GM19452 (cell line): Measurements from ENCODE around the gene CFAP58.

Source experiments
- ATAC-seq: cut with Tn5 transposase; IDR thresholded peaks from one replicate; pipeline ENCODE4 v1.9.1; 2021; ENCODE audit not compliant: unreplicated experiment

The CFAP58 gene

DNA sequence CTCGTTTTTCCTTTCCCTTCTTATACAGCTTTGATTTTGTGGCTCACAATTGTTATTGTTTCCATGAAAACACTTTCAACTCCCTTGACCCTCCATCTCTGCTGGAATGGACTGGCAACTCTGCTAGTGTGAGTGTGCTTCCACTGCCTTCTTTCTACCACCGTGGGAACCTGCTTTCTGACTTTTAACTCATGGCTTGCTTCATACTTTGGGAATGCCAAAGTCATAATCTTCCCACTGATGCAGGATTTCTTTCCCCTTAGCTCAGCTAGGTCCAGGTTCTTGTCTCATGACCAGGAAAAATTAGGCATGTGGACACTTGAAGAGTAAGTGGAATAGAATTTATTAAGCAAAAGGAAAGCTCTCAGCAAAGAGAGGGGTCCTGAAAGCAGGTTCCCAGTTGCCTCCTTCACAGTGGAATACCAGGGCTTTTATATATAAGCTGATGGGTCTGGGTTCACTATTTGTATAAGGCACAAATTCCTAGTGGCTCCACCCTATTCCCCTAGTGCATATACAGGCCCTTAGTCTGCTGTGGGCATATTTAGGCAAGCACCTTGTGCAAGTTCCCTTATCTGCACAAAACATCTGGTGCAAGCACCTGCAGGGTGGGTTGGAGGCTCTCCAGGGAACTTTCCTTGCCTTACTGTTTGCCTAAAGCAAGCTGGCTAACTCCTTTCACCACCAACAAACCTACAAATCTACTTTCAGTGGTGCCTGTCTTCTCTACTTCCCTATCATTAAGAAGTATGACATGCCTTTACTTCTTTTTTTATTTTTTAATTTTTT, 119.5 kb downstream of the CFAP58 start:
- no peak for ATAC-seq

DNA sequence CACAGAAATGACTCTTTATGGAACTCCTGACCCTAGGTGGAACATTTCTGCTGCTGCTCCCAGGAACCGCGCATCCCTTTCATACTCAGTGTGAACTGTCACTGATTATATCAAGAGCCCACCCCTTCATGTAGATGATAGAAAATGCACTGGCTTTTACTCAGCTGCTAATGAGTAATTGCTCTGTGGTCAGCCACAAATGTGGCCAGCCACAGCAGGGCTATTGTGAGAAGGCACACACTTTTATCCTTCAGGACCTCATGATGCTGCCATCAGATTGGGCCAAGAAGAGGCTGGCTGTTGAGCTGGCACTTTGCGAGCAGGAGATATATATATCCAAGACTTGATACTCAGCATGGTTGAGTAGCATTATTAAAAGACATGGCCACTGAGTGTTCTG, 124.7 kb downstream of the CFAP58 start:
- ATAC-seq, result no peak

DNA sequence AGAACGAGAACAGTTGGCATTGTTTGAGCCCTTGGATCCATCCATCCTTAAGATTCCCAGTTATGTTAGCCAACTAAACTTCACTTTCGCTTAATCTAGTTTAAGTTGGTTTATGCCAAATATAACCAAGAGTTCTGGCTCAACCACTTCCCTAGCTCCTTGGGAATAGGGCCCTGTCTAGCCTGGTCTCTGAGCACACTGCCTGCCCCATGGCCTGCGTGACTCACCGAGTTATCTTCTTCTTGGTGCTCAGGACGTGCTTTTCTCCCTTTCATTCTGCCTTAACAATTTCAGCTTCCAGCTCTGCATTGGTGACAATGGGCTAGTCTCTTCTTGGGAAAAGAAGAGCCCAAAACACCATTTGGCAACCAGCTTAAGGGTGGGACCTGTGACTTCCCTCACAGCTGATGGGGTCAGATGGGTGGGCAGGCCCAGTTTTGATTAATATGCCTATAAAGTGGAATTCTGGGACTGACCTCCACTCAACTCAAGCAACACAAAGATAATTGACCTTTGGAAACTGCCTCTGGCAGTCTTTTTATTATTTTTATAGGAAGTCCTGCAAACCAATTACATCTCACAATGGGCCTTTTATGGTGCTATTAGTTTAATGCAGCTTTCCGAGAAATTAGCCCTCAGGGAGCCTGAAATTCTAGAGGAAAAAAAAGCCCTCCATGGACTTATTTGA, 126.4 kb downstream of the CFAP58 start:
- no peak for ATAC-seq

DNA sequence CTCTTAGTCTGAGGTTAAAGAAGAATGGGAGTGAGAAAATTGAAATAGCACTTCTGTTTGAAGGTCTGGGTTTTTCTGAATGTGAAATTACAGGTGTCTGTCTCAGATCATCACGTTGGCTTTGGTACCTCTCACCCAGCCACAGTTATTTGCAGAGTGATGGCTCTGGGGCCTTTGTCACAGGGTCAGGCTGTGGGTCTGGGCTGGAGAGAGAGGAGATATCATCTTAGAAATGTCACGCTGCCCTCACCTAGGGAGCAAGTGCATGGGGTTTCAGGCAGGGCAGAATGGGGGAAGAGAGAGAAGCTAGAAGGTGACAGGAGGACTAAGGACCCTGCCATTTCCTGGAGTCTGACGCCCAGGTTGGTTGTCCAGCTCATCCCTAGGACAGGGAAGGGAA, 127.2 kb downstream of the CFAP58 start:
- no peak for ATAC-seq

DNA sequence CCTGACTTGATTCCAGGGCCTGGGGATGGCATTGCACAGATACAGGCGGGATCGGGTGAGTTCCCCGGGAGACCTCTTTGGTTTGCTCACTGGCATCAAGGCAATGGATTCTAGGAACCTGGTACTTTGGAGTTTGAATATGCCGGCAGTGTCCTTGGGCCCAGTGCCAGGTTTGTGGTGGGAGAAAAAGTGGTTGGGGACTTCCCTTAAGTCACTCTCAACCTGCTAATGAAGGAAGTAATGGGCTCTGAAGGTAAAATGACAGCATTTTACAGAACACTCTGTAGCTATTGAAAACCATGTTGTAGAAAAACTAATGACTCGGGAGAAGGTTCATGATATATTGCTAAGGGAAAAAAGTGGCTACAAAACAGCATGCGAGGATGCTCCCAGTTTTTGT, 129.9 kb downstream of the CFAP58 start:
- ATAC-seq, result no peak

DNA sequence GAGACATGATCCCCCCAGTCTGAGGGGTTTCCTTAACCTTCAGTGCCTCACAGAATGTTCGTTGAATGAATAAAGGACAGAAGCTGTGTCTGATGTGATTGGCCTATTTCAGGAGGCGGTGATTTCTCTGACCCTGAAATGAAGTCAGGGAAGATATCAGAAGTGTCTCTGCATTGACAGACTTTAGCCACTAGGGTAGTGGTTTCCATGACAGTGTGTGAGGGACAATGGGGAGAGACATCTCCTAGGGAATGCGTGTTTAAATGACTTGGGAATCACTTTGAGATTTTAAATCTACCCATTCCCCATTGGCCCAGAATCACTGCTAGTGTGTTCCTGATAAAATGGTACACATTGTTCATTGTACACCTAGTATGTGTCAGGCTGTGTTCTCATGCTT, 132.0 kb downstream of the CFAP58 start:
- no peak for ATAC-seq

DNA sequence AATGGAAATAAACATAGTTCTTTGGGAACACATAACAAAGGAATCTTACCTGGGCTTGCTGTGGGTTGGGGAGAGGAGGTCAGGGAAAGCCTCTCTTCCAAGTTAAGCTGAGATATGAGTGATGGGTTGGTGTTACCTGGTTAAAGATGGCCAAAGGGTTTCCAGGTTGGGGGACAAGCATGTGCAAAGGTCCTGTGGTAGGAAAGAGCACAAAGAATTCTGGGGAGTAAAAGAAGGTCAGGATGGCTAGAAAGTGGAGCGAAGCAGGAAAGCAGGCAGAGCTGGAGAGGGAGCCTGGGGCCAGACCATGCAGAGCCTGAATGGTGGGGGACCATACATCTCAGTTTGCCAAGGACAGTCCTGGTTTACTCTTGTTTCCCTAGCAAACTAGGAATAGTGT, 133.2 kb downstream of the CFAP58 start:
- no peak for ATAC-seq

DNA sequence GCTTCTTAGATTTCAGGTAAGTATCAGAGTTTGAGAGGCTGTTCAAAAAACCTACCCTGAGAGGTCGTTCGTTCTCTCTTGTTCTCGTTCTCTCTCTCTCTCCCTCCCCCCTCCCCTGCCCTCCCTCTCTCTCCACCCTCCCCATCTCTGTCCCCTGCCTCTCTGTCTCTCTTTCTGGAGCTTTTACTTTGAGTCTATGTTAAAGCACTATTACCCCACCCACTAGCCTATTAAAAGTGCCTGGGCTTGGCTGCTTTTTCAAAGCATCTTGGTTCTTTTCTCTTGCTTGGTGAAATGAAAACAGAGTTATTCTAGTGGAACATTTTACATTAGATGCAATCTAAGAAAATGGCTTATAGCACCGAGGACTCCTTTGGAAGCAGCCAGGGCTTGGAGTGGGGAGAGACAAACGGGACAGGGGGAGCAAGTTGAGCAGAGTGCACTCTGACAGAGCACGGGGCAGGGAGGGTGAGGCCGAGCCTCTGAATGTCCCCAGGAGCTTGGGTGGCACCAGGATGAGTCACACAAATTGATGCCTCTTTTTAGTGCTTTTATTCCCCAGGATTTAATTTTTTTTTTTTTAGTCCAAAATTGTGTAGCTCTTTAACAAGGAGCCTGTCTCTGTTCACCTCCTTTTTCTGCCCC, 134.3 kb downstream of the CFAP58 start:
- no peak for ATAC-seq

DNA sequence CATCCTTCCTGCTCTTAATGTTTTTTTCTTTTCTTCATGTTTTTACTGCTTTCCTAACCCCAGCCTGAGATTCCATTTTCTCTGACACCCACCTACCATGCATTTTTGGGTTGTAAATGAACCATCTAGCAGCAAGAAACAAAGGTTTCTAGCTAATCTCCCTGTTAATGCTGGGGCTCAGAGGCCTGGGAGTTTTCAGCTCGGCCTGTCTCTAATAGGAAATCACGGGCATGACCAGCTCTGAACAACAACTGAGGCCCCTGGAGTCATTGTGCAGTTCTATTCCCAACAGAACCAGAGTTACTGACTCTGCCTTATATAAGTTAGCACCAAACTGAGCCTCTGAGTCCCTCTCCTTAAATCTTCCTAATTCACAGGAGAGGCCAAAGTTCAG, 134.8 kb downstream of the CFAP58 start:
- no peak for ATAC-seq

DNA sequence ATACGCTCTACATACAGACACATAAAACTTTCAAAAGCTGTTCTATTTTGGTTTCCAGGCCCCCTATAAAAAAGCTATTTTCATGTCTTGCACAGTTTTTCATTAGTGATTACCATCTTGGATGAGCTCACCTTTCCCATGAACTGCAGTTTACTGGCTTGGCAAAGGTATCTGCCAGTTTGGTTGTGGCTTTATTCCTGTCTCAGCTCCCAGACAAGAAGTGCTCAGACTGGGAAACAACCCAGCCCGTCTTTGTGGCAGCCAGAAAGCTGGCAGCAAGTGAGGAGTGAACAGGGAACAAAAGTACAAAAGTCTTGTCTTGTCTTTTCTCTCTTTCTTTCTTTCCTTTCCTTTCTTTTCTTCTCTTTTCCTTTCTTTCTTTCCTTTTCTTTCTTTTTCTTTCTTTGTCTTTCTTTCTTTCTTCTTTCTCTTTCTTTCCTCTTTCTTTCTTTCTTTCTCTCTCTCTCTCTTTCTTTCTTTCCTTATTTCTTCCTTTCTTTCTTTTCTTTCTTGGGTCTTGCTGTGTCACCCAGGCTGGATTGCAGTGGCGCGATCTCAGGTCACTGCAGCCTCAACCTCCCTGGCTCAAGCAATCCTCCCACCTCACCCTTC, 138.8 kb downstream of the CFAP58 start:
- no peak for ATAC-seq

DNA sequence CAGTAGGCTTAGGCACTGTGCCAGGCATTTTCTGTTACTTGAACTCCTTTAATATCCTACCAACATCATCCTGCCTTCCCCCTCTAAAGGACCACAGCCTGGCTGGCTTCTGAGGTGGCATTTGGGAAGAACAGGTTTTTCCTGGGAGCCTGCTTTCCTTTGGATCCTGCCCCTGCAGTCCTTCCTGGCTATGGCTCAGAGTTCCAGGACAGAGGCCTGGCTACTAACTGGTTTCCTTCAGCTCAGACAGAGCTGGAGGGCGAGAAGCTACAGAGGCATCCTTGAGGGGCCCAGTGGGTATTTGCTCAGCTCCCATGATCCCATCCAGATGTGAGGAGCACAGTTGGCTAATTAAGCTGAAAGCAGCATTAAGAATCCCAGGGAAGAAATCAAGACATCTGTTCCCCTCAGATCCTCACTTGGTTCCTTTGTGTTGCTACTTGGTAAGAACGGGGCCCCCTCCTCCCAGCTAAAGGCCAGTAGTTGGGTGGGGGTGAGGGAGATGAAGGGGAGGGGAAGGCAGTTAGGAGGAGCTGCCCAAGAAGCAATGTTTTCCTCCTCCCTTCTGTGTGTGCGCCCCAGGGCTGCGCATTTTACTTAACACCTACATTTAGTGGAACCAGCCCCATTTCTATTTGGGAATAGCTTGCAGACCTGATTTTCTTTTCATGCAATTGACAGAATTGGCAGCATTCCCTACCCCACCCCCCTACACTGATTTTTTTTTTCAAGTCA, 144.9 kb downstream of the CFAP58 start:
- no peak for ATAC-seq

DNA sequence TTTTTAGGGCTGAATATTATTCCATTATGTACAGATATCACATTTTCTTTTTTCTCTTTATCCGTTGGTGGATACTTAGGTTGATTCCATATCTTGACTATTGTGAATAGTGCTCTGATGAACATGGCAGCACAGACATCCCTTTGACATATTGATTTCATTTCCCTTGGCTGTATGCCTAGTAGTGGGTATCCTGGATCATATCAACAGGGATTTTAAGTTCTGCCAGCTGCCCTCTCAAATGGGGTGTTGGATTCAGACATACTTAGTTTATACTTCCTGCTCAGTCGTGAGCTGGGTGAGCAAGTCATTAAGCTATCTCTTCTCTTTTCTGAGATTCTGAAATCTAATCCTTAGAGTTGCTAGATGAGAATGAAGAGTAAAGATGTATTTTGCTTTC, 147.8 kb downstream of the CFAP58 start:
- ATAC-seq, result no peak

DNA sequence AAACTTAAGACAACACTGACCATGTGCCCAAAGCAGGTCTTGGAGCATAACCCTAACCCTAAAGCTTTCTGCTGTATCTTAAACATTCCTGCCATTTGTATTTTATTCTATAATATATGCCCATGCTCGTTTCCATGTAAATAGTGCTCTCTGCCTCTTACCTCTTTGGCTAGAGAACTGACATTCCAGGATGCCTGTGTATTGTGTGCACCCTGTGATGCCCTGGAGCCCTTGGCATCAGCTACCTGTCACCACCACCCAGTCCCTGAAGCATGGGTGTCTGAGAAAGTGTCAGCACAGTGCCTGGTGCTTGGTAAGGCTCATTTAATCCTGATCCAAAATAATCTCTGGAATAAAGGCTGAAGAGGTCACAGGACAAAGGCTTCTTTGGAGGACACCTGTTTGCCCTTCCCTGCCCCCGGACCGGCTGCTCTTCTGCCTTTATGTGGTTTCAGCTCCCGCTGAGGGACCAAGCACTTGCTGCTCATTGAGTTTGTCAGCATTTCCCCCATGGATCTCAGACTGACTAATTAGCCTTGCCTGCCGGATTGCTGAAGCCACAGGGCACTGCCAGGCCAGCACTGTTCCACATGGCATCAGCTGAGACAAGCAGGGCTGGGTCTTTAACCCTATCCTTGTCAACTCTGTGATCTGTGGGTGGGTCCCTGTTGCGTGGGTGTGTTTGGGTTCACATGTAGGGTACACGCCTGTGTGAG, 148.4 kb downstream of the CFAP58 start:
- ATAC-seq, result no peak

DNA sequence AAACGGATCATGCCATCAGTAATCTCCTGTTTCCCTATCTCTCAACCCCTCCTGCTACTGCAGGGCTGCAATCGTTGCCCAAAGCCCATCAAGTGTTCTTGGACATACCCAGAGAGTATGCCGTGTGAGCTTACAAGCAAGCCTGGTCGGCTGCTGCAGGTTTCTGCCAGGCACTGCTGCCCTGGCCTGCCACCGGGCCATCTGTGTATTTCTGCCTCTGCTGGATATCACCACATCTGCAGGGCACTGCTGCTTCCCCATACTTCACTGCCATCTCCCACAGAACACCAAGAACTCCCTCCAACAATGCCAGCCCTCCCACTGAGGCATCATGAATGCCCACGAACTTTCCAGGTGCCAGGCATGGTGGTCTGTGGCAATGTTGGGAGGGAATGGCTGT, 149.3 kb downstream of the CFAP58 start:
- ATAC-seq, result no peak
